Osteoblast (primary cell): ENCODE results near the gene LNX2. TPM values are rescaled to one million over a fixed set of nuclear protein-coding genes. Genes with fewer than 3 reads are reported as not detected.
A peak's percentile ranks its signal among the peaks of the same experiment; 100 is the strongest.

Source experiments
- DNase-seq: peaks from one replicate; pipeline ENCODE4 v3.0.0; 2011; ENCODE audit warnings: low spot score, mixed read lengths; ENCODE audit not compliant: insufficient read length; ENCODE audit errors: missing footprints
- H2AFZ ChIP-seq: 2 replicates; pipeline ENCODE4 v1.6.0; 2011; ENCODE audit warnings: mild to moderate bottlenecking, low read length
- H3K27ac ChIP-seq: 2 replicates; pipeline ENCODE4 v1.5.1; 2011; ENCODE audit warnings: mild to moderate bottlenecking, low read depth, low read length, moderate library complexity
- H3K27me3 ChIP-seq: 2 replicates; pipeline ENCODE4 v1.6.0; 2012; ENCODE audit warnings: mild to moderate bottlenecking, control low read depth, inconsistent platforms, low read length, moderate library complexity; ENCODE audit not compliant: insufficient read depth
- H3K36me3 ChIP-seq: 2 replicates; pipeline ENCODE4 v1.5.1; 2011; ENCODE audit warnings: mild to moderate bottlenecking, low read length, control low read depth, moderate library complexity; ENCODE audit not compliant: insufficient read depth
- H3K4me1 ChIP-seq: 2 replicates; pipeline ENCODE4 v1.5.1; 2011; ENCODE audit warnings: mild to moderate bottlenecking, low read length, control low read depth, moderate library complexity; ENCODE audit not compliant: insufficient read depth
- H3K4me2 ChIP-seq: 2 replicates; pipeline ENCODE4 v1.6.0; 2011; ENCODE audit warnings: mild to moderate bottlenecking, low read length; ENCODE audit not compliant: insufficient read depth
- H3K4me3 ChIP-seq: fragments of 200-600 bp; sonication (generic); 3 replicates; pipeline ENCODE4 v1.5.1; 2012; ENCODE audit warnings: mild to moderate bottlenecking, low read length, inconsistent platforms; ENCODE audit not compliant: insufficient read depth
- H3K79me2 ChIP-seq: 2 replicates; pipeline ENCODE4 v1.6.0; 2012; ENCODE audit warnings: mild to moderate bottlenecking, low read length, control low read depth, inconsistent platforms; ENCODE audit not compliant: insufficient read depth
- H3K9me3 ChIP-seq: 2 replicates; pipeline ENCODE4 v1.5.1; 2011; ENCODE audit warnings: low read depth, low read length, control low read depth
- H4K20me1 ChIP-seq: 2 replicates; pipeline ENCODE4 v1.6.0; 2012; ENCODE audit warnings: mild to moderate bottlenecking, low read length, control low read depth; ENCODE audit not compliant: insufficient read depth
- CTCF ChIP-seq: IDR thresholded peaks from 2 replicates; pipeline ENCODE4 v1.5.1; 2011; ENCODE audit warnings: mild to moderate bottlenecking, low read depth, low read length, moderate library complexity; ENCODE audit errors: extremely low read depth
- total RNA-seq: library from RNA; depleted of rRNA; stranded (reverse); fragments of >200 nt; gene quantifications from 2 replicates; pipeline ENCODE4 v1.2.3, GENCODE V29; 2012

Gene LNX2
- total RNA-seq, 1 donor: 15.2 TPM

- Histone ChIP-seq H3K36me3 (peaks cover 14% of the 10 kb centered on the region), H3K27ac (peak overlapping the region; percentile 42), H3K4me1 (peaks cover 19% of the 10 kb centered on the region), H3K4me3 (peak overlapping the region; percentile 94), H4K20me1 (peaks cover 32% of the 10 kb centered on the region), H3K9me3 (no peaks in the 10 kb centered on the region), H3K4me2 (peak overlapping the region; percentile 98), H3K79me2 (peaks cover 79% of the 10 kb centered on the region), H2AFZ (peak overlapping the region; percentile 93), H3K27me3 (no peaks in the 10 kb centered on the region)
- DNase-seq: peak; percentile 54
- TF ChIP-seq CTCF: no peak
These were observed 1.1 kb downstream of the LNX2 start for GRCh38 chr13:27619093-27619727.

GRCh38 chr13:27617881-27618321 lies 2.4 kb downstream of the LNX2 start:
- Histone ChIP-seq H3K4me2 (no peak overlapping the region), H3K36me3 (peaks cover 6% of the 10 kb centered on the region), H2AFZ (no peak overlapping the region), H3K27me3 (no peaks in the 10 kb centered on the region), H3K27ac (no peak overlapping the region), H3K4me1 (peaks cover 19% of the 10 kb centered on the region), H3K4me3 (no peak overlapping the region), H3K79me2 (peaks cover 77% of the 10 kb centered on the region), H4K20me1 (peaks cover 24% of the 10 kb centered on the region), H3K9me3 (no peaks in the 10 kb centered on the region)
- peak; percentile 46 for DNase-seq
- TF ChIP-seq CTCF: no peak

- H3K79me2 ChIP-seq: peaks cover 81% of the 10 kb centered on the region
- TF ChIP-seq CTCF: no peak
- H3K27ac ChIP-seq: no peak overlapping the region
- no peak overlapping the region for H2AFZ ChIP-seq
- DNase-seq: no peak
- peaks cover 5% of the 10 kb centered on the region for H3K36me3 ChIP-seq
- no peaks in the 10 kb centered on the region for H3K27me3 ChIP-seq
- H3K4me2 ChIP-seq: no peak overlapping the region
- H3K9me3 ChIP-seq: no peaks in the 10 kb centered on the region
- no peak overlapping the region for H3K4me3 ChIP-seq
- peaks cover 14% of the 10 kb centered on the region for H4K20me1 ChIP-seq
- H3K4me1 ChIP-seq: no peaks in the 10 kb centered on the region
These were observed 6.7 kb downstream of the LNX2 start for GRCh38 chr13:27613628-27614027.

- Histone ChIP-seq H3K36me3 (no peaks in the 10 kb centered on the region), H3K27ac (peak overlapping the region; percentile 14), H3K79me2 (peaks cover 51% of the 10 kb centered on the region), H2AFZ (no peak overlapping the region), H4K20me1 (no peaks in the 10 kb centered on the region), H3K9me3 (no peaks in the 10 kb centered on the region), H3K4me2 (peak overlapping the region; percentile 22), H3K27me3 (no peaks in the 10 kb centered on the region), H3K4me1 (peaks cover 21% of the 10 kb centered on the region), H3K4me3 (no peak overlapping the region)
- DNase-seq: peak; percentile 72
- no peak for TF ChIP-seq CTCF
These were observed 13.2 kb downstream of the LNX2 start for GRCh38 chr13:27607125-27607524.
